Breast epithelium (tissue), 3 donors: ENCODE data around the gene KRT6B.

Experiments used
- CTCF ChIP-seq, 3 donors: fragments of 450-650 bp; IDR thresholded peaks; one replicate each; pipeline ENCODE4 v1.5.1; 2016 to 2017; ENCODE audit warnings: antibody characterized with exemption in 3 of 3, mild to moderate bottlenecking in 3 of 3, moderate library complexity in 3 of 3
- POLR2A ChIP-seq: fragments of 450-650 bp; IDR thresholded peaks from one replicate; pipeline ENCODE4 v1.6.1; 2016; ENCODE audit warnings: antibody characterized with exemption, mild to moderate bottlenecking, moderate library complexity
- POLR2AphosphoS5 ChIP-seq, 3 donors: sonication (generic); formaldehyde crosslinking; IDR thresholded peaks; one replicate each; pipeline ENCODE4 v1.6.1; 2017; ENCODE audit warnings: antibody characterized with exemption in 3 of 3

DNA sequence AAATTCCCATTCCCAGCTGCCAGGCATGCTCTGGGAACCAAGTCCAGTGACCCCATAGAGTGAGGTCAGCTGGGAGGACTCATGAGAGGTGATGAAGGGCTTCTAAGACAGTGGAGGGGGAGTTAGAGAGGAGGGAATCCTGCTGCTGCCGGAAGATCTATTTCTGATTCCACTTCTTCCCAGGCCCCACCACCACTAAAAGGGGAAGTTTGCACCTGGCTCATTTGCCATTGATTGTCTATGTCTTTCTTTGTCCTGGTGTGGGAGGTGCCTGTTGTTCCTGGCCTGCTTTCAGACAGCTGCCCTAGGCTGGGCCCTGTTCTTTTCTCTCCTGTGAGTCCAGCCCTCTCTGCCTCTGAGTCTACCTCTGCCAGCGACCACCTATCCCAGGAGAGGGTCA lies 44.1 kb upstream of the KRT6B start:
- TF ChIP-seq CTCF (IDR thresholded peaks at IDR 0.05): no peak
- no peak for TF ChIP-seq POLR2A
- no peak for TF ChIP-seq POLR2AphosphoS5 (IDR thresholded peaks at IDR 0.05)
